Activated gamma-delta T cell treated with Interleukin-2 at 50 U/mL for 16 hours (primary cell): ENCODE measurements around the gene SUN2.

ENCODE experiments used
- DNase-seq: peaks from one replicate; pipeline ENCODE4 v3.0.0-alpha.2; 2020

Gene SUN2

DNA sequence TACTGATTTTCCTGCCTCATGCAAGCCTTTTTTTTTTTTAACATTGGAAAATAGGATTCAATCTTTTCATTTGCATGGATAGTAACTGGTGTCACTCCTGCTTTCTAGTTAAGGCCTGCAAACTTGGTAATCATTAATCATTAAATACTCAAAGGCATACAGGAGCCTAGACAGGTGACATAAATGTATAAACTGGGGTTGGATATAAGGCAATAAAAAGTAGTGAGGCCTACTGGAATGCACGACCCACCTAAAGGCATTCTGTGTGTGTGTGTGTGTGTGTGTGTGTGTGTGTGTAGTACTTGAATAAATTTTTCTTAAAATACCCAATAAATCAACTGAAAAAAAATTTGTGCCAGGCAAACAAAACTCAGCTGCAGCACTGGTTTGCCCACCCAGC is 66.1 kb downstream of the SUN2 start:
- no peak for DNase-seq

DNA sequence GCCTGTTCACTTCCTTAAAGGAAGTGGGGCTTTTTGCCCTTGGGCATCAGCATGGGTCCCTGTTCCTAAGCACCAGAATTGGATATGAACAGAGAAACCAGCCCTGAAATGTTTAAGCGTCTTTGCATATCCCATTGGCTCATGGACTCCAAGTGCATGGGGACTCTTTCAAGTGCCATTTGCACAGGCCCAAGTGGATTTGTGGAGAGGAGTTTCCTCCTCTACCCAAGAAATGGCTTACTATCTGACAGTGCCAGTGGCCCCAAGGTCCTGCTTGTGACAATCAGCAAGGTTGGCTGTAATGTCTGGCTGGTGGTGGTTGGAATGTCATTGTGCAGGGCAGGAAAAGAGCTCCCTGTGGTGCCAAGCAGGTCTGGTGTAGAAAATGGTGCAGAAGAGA is 70.0 kb downstream of the SUN2 start:
- DNase-seq, result no peak

DNA sequence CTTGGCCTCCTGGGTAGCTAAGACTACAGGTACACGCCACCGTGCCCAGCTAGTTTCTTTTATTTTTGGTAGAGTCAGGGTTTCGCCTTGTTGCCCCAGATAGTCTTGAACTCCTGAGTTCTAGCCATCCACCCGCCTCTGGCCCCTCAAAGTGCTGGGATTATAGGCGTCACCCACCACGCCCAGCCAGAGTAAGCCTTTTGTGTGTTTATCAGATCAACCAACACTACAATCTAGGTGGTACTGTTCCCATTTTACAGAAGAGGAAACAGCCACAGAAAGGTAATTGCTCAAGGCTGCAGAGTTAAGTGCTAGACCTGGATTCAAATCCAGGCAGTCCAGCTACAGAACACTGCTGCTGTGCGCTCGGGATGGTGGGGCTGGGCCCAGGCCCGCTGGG is 70.9 kb downstream of the SUN2 start:
- DNase-seq, result no peak
